Measurements from ENCODE around the gene TNFRSF4.

DNA sequence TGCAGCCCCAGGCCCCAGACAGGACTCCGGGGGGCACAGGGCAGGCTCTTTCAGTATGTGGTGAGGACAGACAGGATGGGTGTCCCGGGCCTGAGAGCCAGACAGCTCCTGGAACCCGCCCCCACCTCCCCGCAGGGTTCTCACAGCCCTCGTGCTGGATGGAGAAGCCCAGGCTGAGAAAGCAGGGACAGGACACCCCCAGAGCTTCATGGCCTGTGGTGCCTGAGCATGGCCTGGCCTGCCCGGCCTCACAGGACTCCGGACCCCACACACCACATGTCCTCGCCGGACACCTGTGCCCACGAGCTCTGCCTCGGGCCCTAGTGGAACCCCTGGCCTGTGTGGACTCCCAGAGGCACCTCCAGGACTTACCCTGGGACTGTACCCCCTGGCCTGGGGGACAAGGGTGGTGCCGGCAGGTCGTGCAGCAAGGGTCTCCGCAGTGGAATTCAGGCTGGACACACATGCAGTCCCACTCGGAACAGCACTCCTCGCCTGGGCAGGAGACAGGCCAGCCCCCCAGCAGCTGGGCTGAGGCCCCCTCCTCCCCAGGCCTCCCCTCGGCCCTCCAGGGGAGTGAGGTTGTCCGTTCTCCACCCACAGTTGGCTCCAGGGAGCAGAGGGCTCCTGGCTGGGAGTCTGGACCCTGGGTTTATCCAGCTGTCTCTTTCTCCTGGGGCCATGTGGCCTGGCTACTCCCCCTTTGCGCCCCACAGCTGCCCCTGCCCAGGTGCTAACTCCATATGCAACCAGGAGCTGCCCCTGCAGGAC lies 8.8 kb downstream of the TNFRSF4 start:
- TF ChIP-seq, protein P1, sequence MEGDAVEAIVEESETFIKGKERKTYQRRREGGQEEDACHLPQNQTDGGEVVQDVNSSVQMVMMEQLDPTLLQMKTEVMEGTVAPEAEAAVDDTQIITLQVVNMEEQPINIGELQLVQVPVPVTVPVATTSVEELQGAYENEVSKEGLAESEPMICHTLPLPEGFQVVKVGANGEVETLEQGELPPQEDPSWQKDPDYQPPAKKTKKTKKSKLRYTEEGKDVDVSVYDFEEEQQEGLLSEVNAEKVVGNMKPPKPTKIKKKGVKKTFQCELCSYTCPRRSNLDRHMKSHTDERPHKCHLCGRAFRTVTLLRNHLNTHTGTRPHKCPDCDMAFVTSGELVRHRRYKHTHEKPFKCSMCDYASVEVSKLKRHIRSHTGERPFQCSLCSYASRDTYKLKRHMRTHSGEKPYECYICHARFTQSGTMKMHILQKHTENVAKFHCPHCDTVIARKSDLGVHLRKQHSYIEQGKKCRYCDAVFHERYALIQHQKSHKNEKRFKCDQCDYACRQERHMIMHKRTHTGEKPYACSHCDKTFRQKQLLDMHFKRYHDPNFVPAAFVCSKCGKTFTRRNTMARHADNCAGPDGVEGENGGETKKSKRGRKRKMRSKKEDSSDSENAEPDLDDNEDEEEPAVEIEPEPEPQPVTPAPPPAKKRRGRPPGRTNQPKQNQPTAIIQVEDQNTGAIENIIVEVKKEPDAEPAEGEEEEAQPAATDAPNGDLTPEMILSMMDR (IDR thresholded peaks at IDR 0.05) = no peak
- no peak for TF ChIP-seq EZH2 (IDR thresholded peaks at IDR 0.05; ENCODE audit: borderline replicate concordance, insufficient read depth, low read depth, low read length, poor library complexity, severe bottlenecking)
